ENCODE measurements around the gene ARHGAP33.

ARHGAP33 gene

GRCh38 chr19:35736913-35737886 is 38.2 kb upstream of the ARHGAP33 start:
- Mint-ChIP-seq H3K4me1 (ENCODE audit: low read depth) (peaks cover 43% of the 10 kb centered on the region), H3K36me3 (ENCODE audit: low read depth) (peaks cover 95% of the 10 kb centered on the region), H3K9me3 (no peaks in the 10 kb centered on the region), H3K4me3 (no peak overlapping the region), H3K27me3 (no peaks in the 10 kb centered on the region), H3K27ac (no peak overlapping the region)
- intact Hi-C loops (cut with micrococcal nuclease) = no loop called here

- no peak overlapping the region for H3K27ac Mint-ChIP-seq
- intact Hi-C loops (cut with micrococcal nuclease) = no loop called here
- H3K36me3 Mint-ChIP-seq (ENCODE audit: low read depth) = peaks cover 94% of the 10 kb centered on the region
- peaks cover 51% of the 10 kb centered on the region for H3K4me1 Mint-ChIP-seq (ENCODE audit: low read depth)
- H3K27me3 Mint-ChIP-seq = no peaks in the 10 kb centered on the region
- H3K4me3 Mint-ChIP-seq = no peak overlapping the region
- H3K9me3 Mint-ChIP-seq = no peaks in the 10 kb centered on the region
Observed at GRCh38 chr19:35738021-35738886, 37.1 kb upstream of the ARHGAP33 start.

- Mint-ChIP-seq H3K4me3 (no peak overlapping the region), H3K9me3 (no peaks in the 10 kb centered on the region), H3K4me1 (ENCODE audit: low read depth) (peaks cover 56% of the 10 kb centered on the region), H3K27ac (no peak overlapping the region), H3K36me3 (ENCODE audit: low read depth) (peaks cover 92% of the 10 kb centered on the region), H3K27me3 (no peaks in the 10 kb centered on the region)
- intact Hi-C loops (cut with micrococcal nuclease) = no loop called here
Observed at GRCh38 chr19:35738887-35739229, 36.5 kb upstream of the ARHGAP33 start.

GRCh38 chr19:35739275-35740107 is 35.9 kb upstream of the ARHGAP33 start:
- peaks cover 91% of the 10 kb centered on the region for H3K36me3 Mint-ChIP-seq (ENCODE audit: low read depth)

GRCh38 chr19:35740108-35740422 is 35.3 kb upstream of the ARHGAP33 start:
- H3K27me3 Mint-ChIP-seq = no peaks in the 10 kb centered on the region
- H3K36me3 Mint-ChIP-seq (ENCODE audit: low read depth) = peaks cover 91% of the 10 kb centered on the region
- peak overlapping the region; percentile 86 for H3K4me3 Mint-ChIP-seq
- H3K9me3 Mint-ChIP-seq = no peaks in the 10 kb centered on the region
- H3K4me1 Mint-ChIP-seq (ENCODE audit: low read depth) = peaks cover 60% of the 10 kb centered on the region
- intact Hi-C loops (cut with micrococcal nuclease) = loop anchor here (10.0 kb wide), 2 partner anchors 95 to 165 kb away; partner anchors contain the start of genes COX6B1, ETV2, HCST and NFKBID
- H3K27ac Mint-ChIP-seq = peak overlapping the region; percentile 99

More at GRCh38 chr19:35739275-35740107, 35.9 kb upstream of the ARHGAP33 start:
- peak overlapping the region; percentile 86 for H3K4me3 Mint-ChIP-seq
- H3K27me3 Mint-ChIP-seq = no peaks in the 10 kb centered on the region
- peaks cover 58% of the 10 kb centered on the region for H3K4me1 Mint-ChIP-seq (ENCODE audit: low read depth)
- H3K9me3 Mint-ChIP-seq = no peaks in the 10 kb centered on the region
- intact Hi-C loops (cut with micrococcal nuclease) = loop anchor here (10.0 kb wide), 2 partner anchors 95 to 165 kb away; partner anchors contain the start of genes COX6B1, ETV2, HCST and NFKBID
- peak overlapping the region; percentile 99 for H3K27ac Mint-ChIP-seq

GRCh38 chr19:35740423-35741202 is 34.8 kb upstream of the ARHGAP33 start:
- intact Hi-C loops (cut with micrococcal nuclease) = loop anchor here (10.0 kb wide), 2 partner anchors 96 to 164 kb away; partner anchors contain the start of genes COX6B1, ETV2, HCST and NFKBID
- peak overlapping the region; percentile 86 for H3K4me3 Mint-ChIP-seq
- peak overlapping the region; percentile 99 for H3K27ac Mint-ChIP-seq
- no peaks in the 10 kb centered on the region for H3K27me3 Mint-ChIP-seq
- no peaks in the 10 kb centered on the region for H3K9me3 Mint-ChIP-seq
- peaks cover 91% of the 10 kb centered on the region for H3K36me3 Mint-ChIP-seq (ENCODE audit: low read depth)
- peaks cover 61% of the 10 kb centered on the region for H3K4me1 Mint-ChIP-seq (ENCODE audit: low read depth)

- Mint-ChIP-seq H3K9me3 (no peaks in the 10 kb centered on the region), H3K4me1 (ENCODE audit: low read depth) (peaks cover 66% of the 10 kb centered on the region), H3K4me3 (peak overlapping the region; percentile 93), H3K27ac (peak overlapping the region; percentile 99), H3K36me3 (ENCODE audit: low read depth) (peaks cover 91% of the 10 kb centered on the region), H3K27me3 (no peaks in the 10 kb centered on the region)
- intact Hi-C loops (cut with micrococcal nuclease) = loop anchor here (10.0 kb wide), 2 partner anchors 96 to 164 kb away; partner anchors contain the start of genes COX6B1, ETV2, HCST and NFKBID
Observed at GRCh38 chr19:35741203-35741515, 34.2 kb upstream of the ARHGAP33 start.

- Mint-ChIP-seq H3K36me3 (ENCODE audit: low read depth) (peaks cover 91% of the 10 kb centered on the region), H3K4me1 (ENCODE audit: low read depth) (peaks cover 71% of the 10 kb centered on the region), H3K4me3 (peak within 1 kb of the TSS; percentile 93), H3K27ac (peak within 1 kb of the TSS; percentile 99), H3K9me3 (no peaks in the 10 kb centered on the region), H3K27me3 (no peaks in the 10 kb centered on the region)
- intact Hi-C loops (cut with micrococcal nuclease) = loop anchor here (10.0 kb wide), 2 partner anchors 97 to 163 kb away; partner anchors contain the start of genes COX6B1, ETV2, HCST and NFKBID
Observed at GRCh38 chr19:35742121-35742724, 33.1 kb upstream of the ARHGAP33 start, which contains the start of gene IGFLR1. IGFLR1 (minus strand) TSS chr19:35742452; CDS start chr19:35741180, 1,272 bp downstream.

GRCh38 chr19:35743640-35744429 is 31.5 kb upstream of the ARHGAP33 start:
- H3K36me3 Mint-ChIP-seq (ENCODE audit: low read depth) = peaks cover 82% of the 10 kb centered on the region
- peak overlapping the region; percentile 97 for H3K4me3 Mint-ChIP-seq
- peak overlapping the region; percentile 99 for H3K27ac Mint-ChIP-seq
- H3K27me3 Mint-ChIP-seq = no peaks in the 10 kb centered on the region
- intact Hi-C loops (cut with micrococcal nuclease) = loop anchor here (10.0 kb wide), 2 partner anchors 99 to 161 kb away; partner anchors contain the start of genes COX6B1, ETV2, HCST and NFKBID
- no peaks in the 10 kb centered on the region for H3K9me3 Mint-ChIP-seq
- peaks cover 71% of the 10 kb centered on the region for H3K4me1 Mint-ChIP-seq (ENCODE audit: low read depth)

- Mint-ChIP-seq H3K27ac (peak overlapping the region; percentile 99), H3K36me3 (ENCODE audit: low read depth) (peaks cover 77% of the 10 kb centered on the region), H3K4me3 (peak overlapping the region; percentile 97), H3K27me3 (no peaks in the 10 kb centered on the region), H3K4me1 (ENCODE audit: low read depth) (peaks cover 73% of the 10 kb centered on the region), H3K9me3 (no peaks in the 10 kb centered on the region)
- intact Hi-C loops (cut with micrococcal nuclease) = loop anchor here (5.0 to 10.0 kb wide), 3 partner anchors 100 to 308 kb away; partner anchors contain the start of genes COX6B1, ETV2, HCST and NFKBID
Observed at GRCh38 chr19:35744430-35745327, 30.7 kb upstream of the ARHGAP33 start.

Data from dendritic cell treated with granulocyte-macrophage colony-stimulating factor and Interleukin-4, amounts not matched to agents 40 ng/mL and 50 ng/mL, for 4 days (primary cell).